ENCODE data around the gene SUN2. TPM values are rescaled to one million over a fixed set of nuclear protein-coding genes. Genes with fewer than 3 reads are reported as not detected.

The SUN2 gene
- total RNA-seq, 4 donors from 2014 or later, result 177 to 423 (median 312) TPM

GRCh38 chr22:38700789-38701628, 54.8 kb downstream of the SUN2 start, which contains the start of gene JOSD1:
TSS of gene JOSD1 (minus strand) at chr22:38700943. CDS start at chr22:38699987, 956 bp downstream.
- Histone ChIP-seq H3K4me1 (peaks cover 42 to 46% of the 10 kb centered on the region in 2 donors), H3K4me3 (peak within 1 kb of the TSS; percentile 76 to 92 (median 80)), H3K27me3 (no peaks in the 10 kb centered on the region), H3K27ac (peak within 1 kb of the TSS; percentile 95 to 97 (median 96)), H3K36me3 (peaks cover 0 to 7% of the 10 kb centered on the region in 2 donors), H3K9me3 (no peaks in the 10 kb centered on the region)
- TF ChIP-seq CTCF (IDR thresholded peaks at IDR 0.05 in 4 of 5, conservative IDR thresholded peaks at IDR 0.05 in 1 of 5), result peak in 2 of 5 experiments; percentile 41 to 50
- peak; percentile 100 for TF ChIP-seq POLR2A (IDR thresholded peaks at IDR 0.05)
- ATAC-seq (peak; percentile 57 to 59), DNase-seq (peak; percentile 87 to 90)
- in situ Hi-C loops (cut with MboI; ENCODE audit: low sequenced_read_pairs in 4 of 4) (no loop called here), intact Hi-C loops (cut with DNase I; ENCODE audit: low total_unique reads) (loop anchor here (1.0 to 10.0 kb wide), 4 partner anchors 54 to 636 kb away; partner anchors contain the start of gene SUN2)

GRCh38 chr22:38700270-38700788, 55.5 kb downstream of the SUN2 start:
- TF ChIP-seq POLR2A (IDR thresholded peaks at IDR 0.05), result no peak
- TF ChIP-seq CTCF (IDR thresholded peaks at IDR 0.05 in 4 of 5, conservative IDR thresholded peaks at IDR 0.05 in 1 of 5), result no peak
- peaks cover 0 to 7% of the 10 kb centered on the region in 2 donors for H3K36me3 ChIP-seq
- H3K4me1 ChIP-seq, result peaks cover 42 to 46% of the 10 kb centered on the region in 2 donors
- H3K27ac ChIP-seq, result peak overlapping the region; percentile 95 to 97 (median 96)
- no peak for DNase-seq
- no peaks in the 10 kb centered on the region for H3K9me3 ChIP-seq
- H3K4me3 ChIP-seq, result peak overlapping the region; percentile 72 to 92 (median 78)
- intact Hi-C loops (cut with DNase I; ENCODE audit: low total_unique reads) (loop anchor here (1.0 to 10.0 kb wide), 4 partner anchors 55 to 636 kb away; partner anchors contain the start of gene SUN2), in situ Hi-C loops (cut with MboI; ENCODE audit: low sequenced_read_pairs in 4 of 4) (no loop called here)
- peak; percentile 12 to 18 for ATAC-seq
- no peaks in the 10 kb centered on the region for H3K27me3 ChIP-seq

- DNase-seq (no peak), ATAC-seq (no peak)
- intact Hi-C loops (cut with DNase I; ENCODE audit: low total_unique reads), result loop anchor here (1.0 to 10.0 kb wide), 4 partner anchors 56 to 635 kb away; partner anchors contain the start of gene SUN2
- no peaks in the 10 kb centered on the region for H3K9me3 ChIP-seq
- peak overlapping the region; percentile 72 to 92 (median 78) for H3K4me3 ChIP-seq
- peak overlapping the region; percentile 95 to 97 (median 96) for H3K27ac ChIP-seq
- TF ChIP-seq CTCF (IDR thresholded peaks at IDR 0.05 in 4 of 5, conservative IDR thresholded peaks at IDR 0.05 in 1 of 5) (no peak), POLR2A (IDR thresholded peaks at IDR 0.05) (no peak)
- H3K36me3 ChIP-seq, result peaks cover 0 to 7% of the 10 kb centered on the region in 2 donors
- in situ Hi-C loops (cut with MboI; ENCODE audit: low sequenced_read_pairs in 4 of 4), result no loop called here
- H3K27me3 ChIP-seq, result no peaks in the 10 kb centered on the region
- peaks cover 38 to 44% of the 10 kb centered on the region in 2 donors for H3K4me1 ChIP-seq
Measured at GRCh38 chr22:38699784-38700183, 56.0 kb downstream of the SUN2 start.

DNA sequence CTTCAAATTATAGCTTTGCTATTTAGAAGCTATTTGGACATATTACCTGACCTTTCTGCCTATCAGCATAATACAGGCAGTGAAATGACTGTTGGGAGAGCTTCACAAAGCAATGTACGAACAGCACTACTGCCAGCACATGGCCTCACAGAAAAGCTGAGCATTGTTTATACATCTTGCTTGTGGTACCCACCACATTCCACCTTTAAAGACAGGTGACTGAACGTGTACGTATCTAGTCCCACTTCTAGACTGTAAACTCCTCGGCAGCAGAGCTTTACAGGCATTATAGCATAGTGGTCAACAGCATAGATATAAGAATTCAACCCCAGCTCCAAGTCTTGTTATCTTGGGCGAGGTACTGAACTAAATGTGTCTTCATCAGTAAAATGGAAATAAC, 56.7 kb downstream of the SUN2 start:
- H3K9me3 ChIP-seq, result no peaks in the 10 kb centered on the region
- no peaks in the 10 kb centered on the region for H3K27me3 ChIP-seq
- peaks cover 33 to 37% of the 10 kb centered on the region in 2 donors for H3K4me1 ChIP-seq
- ATAC-seq, result no peak
- TF ChIP-seq POLR2A (IDR thresholded peaks at IDR 0.05), result no peak
- TF ChIP-seq CTCF (IDR thresholded peaks at IDR 0.05 in 4 of 5, conservative IDR thresholded peaks at IDR 0.05 in 1 of 5), result no peak
- intact Hi-C loops (cut with DNase I; ENCODE audit: low total_unique reads), result no loop called here
- no peak for DNase-seq
- peak overlapping the region; percentile 72 to 92 (median 78) for H3K4me3 ChIP-seq
- in situ Hi-C loops (cut with MboI; ENCODE audit: low sequenced_read_pairs in 4 of 4), result no loop called here
- H3K27ac ChIP-seq, result peak overlapping the region; percentile 95 to 97 (median 96)
- peaks cover 0 to 7% of the 10 kb centered on the region in 2 donors for H3K36me3 ChIP-seq

All from gastrocnemius medialis (tissue), 4 donors.